IPS DF 4.7 (cell line): ENCODE data around the gene DPEP2.
"Not testable (repeated sequence)": the region's sequence is repeated elsewhere in the genome, so short reads cannot be mapped to it uniquely, and the experiment has no call there.

Experiments
- DNase-seq: peaks from one replicate; pipeline ENCODE4 v3.0.0-alpha.2; 2013; ENCODE audit warnings: low spot score; ENCODE audit errors: extremely low read depth

Gene DPEP2

DNA sequence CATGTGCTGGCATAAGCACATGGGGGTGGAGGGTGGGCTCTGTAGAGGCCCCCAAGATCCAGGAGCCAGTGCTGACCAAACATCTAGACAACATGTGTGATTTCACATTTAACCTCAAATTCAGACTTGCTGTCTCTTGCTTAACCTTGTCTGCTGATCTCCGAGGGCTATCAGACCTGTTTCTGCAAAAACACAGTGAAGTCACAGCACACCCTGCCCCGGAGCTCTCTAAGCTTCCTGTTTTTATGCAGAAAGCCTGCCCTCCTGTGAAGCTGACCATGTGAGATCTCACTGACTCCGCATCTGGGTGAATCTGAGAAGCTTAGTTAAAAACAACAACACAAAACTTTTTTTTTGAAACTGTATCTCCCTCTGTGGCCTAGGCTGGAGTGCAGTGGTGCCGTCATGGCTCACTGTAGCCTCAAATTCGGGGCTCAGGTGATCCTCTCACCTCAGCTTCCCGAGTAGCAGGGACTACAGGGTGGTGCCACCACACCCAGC, 6.6 kb upstream of the DPEP2 start:
- no peak for DNase-seq

DNA sequence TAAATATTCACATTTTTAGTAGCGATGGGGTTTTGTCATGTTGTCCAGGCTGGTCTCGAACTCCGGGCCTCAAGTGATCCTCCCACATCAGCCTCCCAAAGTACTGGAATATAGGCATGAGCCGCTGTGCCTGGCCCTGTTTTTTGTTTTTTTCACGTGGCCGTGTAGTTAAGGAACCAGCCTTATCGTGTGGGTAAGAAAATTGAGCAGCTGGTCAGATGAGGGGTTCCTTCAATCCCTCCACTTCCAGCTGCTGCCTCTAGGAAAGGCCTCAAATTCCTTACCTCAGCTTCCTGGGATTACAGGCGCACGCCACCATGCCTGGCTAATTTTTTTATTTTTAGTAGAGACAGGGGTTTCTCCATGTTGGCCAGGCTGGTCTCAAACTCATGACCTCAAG, 5.9 kb upstream of the DPEP2 start:
- DNase-seq = no peak

DNA sequence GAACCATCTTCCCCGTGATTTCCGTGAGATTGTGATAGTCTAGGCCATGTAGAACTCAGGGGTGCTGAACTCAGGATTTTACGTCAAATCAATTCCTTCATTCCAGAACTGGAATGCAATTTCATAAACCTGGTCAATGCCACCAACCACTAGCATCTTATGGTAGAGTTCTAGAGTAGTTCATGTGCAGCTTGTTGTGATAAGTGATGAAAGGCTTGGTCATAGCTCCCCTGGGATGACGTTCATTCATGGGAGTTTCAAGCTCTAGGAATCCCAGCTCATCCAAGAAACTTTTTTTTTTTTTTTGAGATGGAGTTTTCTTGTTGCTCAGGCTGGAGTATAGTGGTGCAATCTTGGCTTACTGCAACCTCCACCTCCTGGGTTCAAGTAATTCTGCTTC, 3.7 kb upstream of the DPEP2 start:
- DNase-seq = no peak

DNA sequence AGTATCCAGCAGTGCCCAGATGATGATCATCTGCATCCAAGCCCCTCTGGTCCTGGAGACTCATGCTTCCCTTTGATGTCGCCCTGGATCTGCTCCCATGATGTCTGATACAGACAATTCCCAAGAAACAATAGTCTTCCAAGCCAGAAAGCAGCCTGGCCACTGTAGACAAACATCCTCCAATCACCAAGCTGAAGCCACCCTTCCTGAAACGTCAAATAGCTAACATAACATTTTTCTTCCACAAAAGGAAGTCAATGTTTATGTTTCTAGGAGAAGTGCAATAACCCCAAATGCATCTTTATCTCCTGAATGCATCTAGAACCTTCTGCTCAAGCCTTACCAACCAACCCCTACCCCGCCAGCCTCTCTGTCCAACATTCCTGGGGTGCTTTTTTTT, 1.2 kb upstream of the DPEP2 start:
- DNase-seq = no peak

DNA sequence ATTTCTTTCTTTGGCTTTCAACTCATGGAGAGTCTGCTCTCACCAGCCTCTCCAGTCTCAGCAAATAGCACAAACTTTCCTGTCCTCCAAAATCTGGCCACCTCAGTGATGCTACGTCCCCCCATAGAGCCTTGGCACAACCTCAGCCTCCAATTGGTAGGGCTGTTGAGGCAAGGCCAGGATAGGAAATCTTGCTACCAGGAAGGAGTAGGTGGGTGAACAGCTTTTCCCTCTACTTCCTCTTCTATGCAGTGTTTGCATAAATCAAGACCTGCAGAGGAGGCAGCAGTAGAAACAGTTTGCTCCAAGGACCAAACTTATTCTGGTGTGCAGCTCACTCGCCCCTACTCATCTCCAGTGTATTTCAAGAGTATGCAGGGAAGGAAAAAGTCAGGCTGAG, 701 bp upstream of the DPEP2 start:
- DNase-seq = no peak

DNA sequence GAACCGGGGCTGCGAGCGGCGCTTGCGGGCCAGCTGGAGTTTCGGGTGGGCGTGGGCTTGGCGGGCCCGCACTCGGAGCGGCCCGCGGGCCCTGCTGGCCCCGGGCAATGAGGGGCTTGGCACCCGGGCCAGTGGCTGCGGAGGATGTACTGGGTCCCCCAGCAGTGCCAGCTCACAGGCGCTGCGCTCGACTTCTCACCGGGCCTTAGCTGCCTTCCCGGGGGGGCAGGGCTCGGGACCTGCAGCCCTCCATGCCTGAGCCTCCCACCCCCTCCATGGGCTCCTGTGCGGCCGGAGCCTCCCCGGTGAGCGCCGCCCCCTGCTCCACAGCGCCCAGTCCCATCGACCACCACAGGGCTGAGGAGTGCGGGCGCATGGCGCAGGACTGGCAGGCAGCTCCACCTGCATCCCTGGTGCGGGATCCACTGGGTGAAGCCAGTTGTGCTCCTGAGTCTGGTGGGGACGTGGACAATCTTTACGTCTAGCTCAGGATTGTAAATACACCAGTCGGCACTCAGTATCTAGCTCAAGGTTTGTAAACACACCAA, 979 bp downstream of the DPEP2 start:
- not testable (repeated sequence) for DNase-seq

DNA sequence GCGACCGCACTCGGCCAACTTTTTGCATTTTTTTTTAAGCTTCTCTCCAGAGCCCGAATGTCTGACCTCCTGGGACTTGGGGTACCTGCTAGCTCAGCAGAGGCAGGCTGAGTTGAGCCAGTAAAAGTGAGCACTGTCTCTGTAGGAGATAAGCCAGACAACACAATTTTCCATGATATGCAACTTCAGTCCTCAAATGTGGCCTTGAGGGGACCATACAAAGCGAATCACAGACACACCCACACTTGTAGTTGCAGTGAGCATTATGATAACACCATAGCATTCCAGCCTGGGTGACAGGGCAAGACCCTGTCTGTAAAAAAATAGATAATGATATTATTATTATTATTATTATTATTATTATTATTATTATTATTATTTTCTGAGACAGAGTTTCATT, 2.6 kb downstream of the DPEP2 start:
- DNase-seq = no peak

DNA sequence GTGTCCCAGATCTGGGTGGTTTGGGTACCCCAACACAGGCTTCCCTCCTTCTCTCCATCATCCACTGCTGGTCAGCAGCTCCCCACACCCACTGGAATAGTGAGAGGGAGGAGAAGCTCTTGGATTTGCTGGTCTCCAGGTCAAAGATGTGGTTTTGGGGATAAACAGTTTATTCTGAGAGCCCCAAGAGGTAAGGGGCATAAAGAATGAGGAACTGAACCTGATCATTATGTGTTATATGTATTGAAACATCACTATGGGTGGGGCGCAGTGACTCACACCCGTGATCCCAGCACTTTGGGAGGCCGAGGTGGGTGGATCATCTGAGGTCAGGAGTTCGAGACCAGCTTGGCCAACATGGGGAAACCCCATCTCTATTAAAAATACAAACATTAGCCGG, 3.9 kb downstream of the DPEP2 start:
- no peak for DNase-seq

DNA sequence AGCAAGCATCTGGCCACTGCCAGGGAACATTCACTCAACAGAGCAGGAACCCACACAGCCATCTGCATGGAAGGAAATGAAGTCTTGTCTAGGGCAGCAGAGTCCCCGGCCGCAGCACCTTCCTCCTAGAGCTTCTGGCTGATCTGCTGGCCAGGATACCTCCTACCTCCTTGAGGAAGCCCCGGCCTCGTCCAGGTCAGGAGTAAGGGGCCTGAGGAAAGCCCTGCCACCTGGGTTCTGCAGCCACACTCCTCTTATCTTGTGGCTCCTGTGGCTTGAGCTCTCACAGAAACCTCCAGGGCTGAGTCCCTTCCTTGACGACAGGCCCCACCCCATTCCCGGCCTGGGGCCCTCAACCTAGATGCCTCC, 5.3 kb downstream of the DPEP2 start:
- not testable (repeated sequence) for DNase-seq

DNA sequence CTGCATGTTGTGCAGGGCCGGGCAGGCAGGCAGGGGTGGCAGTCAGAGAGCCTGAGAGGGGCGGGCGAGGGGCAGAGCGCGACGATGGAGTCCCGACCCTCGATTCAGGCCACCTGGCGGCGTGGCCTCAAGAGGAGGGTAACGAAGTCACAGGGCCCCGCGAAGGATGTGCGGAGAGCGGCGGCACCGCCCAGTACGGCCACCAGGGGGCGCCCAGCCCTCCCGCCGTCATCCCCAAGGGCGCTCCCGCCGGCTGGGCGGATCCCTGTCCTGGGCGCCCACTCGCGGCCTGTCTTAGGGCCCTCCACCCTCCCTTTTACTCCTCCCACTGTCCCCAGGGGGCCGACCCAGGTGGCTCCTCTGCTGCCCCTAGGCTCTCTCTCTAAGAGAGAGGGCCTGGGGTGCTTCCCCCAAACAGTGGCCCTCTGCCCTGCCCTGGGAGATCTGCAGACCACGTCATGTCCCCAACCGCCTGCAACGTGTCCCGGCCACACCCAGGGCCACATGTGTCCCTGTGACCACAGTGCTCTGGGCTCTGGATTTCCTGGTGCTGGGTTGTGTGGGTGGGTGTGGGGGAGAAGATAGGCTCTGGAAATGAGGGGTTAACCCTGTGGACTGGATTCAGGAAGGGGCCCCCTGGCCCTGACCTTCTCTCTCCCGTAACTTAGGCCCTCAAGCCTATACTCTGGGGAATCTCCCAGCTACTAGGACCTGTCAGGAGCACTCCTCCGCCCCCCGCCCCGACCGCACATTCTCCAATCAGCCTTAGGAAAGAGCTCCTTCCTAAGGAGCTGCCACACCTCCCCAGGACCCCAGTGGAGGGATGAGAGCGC, 5.9 kb downstream of the DPEP2 start:
- no peak for DNase-seq

DNA sequence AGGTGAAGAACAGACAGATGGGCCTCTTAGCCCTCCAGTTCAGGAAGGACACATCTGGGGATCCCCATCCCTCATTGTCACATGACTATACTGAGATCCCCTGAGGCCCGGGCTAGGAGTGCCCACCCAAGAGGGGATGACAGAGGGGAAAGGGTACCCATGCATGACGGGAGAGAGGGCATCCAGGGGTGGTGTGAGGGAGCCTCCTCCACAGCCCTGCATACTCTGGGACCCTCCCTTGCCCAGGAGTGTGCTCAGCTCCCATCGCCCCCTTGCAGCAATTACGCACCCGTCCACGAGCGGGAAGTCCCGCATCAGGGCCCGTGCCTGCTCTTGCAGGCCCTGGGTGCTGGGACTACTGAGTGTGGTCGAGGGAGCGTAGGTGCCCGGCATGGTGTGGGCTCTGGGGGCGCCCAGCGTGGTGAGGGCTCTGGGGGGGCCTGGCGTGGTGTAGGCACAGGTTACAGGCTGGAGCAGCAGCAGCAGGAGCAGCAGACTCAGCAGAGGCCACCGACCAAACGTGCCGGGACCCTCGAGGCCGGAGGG, 6.5 kb downstream of the DPEP2 start:
- no peak for DNase-seq

DNA sequence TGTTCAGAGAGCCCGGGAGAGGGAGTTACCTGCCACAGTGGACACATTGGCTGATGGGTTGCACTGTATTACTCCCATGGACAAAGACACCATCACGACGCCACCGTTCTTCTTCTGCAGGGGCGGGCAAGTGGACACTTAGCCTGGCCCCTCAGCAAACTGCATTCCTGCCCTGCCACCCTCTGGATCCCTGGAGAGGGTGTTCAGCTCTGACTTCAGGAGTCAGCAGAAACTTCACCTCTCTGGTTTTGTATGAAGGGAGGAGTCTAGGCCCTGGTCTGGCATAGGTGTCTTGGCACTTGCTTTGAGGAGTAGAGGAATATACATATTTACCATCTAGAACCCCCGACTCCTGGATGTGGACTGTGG, 9.3 kb downstream of the DPEP2 start:
- DNase-seq = no peak

DNA sequence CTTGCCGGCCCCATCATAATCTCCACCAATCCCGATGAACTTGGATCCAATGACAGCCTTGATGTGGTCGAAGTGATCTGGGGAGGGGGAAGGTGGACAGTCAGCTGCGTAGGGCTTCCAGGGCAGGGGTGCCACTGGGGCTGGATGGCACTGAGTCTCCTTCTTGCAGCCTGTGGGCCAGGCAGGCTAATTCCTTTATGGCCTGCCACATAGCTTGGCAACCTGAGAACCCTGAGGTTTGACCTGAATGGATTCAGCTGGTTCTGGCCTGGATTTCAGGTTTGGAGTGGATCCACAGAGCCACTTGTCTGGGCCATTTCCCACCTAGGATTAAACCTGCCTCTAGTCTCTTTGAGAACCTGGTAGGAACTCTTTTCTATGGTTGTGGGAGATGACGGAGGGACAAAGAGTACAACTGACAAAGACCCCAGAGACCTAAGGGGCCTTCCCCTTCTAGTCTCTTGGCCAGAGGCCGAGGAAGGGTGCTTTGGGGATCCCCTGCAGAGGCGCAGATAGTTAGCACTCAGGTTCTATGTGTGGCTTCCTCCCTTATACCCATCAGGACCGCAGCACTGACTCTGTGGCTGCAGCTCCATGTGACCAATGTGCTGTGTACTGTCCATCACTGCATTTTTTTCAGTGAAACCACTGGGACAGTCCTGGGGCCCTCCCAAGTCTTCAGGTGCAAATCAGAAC, 9.8 kb downstream of the DPEP2 start:
- DNase-seq = no peak

DNA sequence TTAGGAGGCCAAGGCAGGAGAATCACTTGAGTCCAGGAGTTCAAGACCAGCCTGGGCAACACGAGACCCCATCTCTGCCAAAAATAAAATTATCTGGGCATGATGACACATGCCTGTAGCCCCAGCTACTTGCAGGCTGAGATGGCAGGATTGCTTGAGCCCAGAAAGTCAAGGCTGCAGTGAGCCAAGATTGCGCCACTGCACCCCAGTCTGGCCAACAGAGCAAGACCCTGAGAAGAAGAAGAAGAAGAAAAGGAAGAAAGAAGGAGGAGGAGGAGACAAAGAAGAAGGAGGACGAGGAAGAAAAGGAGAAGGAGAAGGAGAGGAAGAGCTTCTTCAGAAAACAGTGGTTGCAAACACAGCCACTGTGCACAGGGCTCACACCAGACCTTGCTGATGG, 10.6 kb downstream of the DPEP2 start:
- no peak for DNase-seq

DNA sequence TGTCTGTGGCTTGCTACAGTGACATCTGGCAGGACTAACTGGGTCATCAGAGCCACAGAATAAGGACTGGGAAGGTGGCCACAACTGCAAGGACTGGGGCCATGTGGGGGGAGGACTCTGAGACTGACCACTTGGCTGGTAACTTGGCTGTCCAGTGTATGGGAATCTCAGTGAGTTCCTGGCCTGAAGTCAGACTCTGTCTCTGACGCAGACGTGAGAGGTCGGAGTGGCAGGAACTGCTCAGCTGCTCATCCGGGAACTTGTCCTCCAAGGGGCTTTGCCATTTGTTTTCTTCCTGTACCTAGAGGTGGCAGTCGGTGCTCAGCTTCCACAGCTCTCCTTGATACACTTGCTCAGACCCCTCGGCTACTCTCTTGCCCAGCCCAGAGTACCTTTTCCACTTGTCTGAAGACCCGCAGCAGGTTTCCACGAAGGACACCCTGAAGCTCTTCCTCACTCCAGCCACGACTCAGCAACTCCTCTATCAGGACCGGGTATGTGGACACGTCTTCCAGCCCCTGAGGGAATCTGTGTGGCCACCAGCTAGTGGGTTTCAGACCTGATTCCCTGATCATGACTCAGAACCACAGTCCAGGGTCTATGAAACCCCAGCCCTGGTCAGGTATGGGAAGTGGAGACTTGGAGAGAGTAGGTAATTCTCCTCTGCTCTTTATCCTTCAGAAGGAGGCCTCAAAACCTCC, 11.7 kb downstream of the DPEP2 start:
- DNase-seq = no peak

DNA sequence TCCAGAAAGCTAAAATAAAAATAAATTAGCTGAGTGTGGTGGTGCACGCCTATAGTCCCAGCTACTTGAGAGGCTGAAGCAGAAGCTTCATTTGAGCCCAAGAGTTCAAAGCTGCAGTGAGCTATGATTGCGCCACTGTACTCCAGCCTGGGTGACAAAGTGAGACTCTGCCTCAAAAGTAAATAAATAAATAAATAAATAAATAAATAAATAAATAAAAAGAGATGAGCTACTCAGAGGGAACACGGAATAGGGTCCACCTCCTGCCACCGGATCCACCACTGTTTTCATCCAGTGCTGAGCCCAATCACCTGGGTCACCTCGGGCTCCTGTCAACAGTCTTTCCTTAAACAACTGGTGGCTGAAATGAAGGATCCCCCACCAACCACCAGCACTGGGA, 12.3 kb downstream of the DPEP2 start:
- DNase-seq = no peak

DNA sequence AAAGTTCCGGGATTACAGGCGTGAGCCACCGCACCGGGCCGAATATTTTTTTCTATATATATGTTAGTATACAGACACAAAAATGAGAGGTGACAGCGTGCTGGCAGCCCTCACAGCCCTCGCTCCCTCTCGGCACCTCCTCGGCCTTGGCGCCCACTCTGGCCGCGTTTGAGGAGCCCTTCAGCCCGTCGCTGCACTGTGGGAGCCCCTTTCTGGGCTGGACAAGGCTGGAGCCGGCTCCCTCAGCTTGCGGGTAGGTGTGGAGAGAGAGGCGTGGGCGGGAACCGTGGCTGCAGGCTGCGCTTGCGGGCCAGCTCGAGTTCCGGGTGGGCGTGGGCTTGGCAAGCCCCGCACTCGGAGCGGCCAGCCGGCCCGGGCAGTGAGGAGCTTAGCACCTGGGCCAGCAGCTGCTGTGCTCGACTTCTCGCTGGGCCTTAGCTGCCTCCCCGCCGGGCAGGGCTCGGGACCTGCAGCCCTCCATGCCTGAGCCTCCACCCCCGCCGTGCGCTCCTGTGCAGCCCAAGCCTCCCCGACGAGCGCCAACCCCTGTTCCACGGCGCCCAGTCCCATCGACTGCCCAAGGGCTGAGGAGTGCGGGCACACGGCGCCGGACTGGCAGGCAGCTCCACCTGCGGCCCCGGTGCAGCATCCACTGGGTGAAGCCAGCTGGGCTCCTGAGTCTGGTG, 17.1 kb downstream of the DPEP2 start:
- no peak for DNase-seq

DNA sequence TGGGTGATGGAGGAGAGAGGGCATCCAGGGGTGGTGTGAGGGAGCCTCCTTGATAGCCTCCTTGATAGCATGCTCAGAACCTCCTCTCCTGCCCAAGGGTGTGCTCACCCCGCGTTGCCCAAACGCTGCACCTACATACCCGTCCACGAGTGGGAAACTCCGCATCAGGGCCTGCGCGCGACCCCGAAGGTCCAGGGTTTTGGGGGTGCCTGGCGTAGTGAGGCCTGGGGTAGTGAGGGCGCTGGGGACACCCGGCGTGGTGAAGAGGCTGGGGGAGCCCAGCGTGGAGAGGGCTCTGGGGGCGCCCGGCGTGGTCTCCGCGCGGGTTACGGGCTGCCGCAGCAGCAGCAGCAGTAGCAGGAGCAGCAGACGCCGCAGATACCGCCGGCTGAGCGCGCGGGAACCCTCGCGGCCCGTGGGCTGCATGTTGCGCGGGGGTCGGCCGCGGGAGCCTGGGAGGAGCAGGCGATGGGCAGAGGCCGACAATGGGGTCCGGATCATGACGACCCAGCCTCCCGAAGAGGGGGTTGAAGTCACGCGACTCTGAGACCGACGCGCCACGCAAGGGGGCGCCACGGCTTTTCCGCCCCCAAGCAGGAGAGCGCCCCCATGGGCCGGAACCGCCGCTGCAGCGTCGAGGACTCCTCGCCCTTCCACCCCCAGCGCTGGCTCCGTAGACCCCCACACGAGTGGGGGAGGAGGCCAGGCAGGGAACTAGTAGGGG, 19.2 kb downstream of the DPEP2 start, which contains the start of gene DPEP3:
DPEP3 (minus strand) TSS at position 545 of the 724 bp plus-strand sequence; CDS start at position 426, 119 bp downstream.
- no peak for DNase-seq

DNA sequence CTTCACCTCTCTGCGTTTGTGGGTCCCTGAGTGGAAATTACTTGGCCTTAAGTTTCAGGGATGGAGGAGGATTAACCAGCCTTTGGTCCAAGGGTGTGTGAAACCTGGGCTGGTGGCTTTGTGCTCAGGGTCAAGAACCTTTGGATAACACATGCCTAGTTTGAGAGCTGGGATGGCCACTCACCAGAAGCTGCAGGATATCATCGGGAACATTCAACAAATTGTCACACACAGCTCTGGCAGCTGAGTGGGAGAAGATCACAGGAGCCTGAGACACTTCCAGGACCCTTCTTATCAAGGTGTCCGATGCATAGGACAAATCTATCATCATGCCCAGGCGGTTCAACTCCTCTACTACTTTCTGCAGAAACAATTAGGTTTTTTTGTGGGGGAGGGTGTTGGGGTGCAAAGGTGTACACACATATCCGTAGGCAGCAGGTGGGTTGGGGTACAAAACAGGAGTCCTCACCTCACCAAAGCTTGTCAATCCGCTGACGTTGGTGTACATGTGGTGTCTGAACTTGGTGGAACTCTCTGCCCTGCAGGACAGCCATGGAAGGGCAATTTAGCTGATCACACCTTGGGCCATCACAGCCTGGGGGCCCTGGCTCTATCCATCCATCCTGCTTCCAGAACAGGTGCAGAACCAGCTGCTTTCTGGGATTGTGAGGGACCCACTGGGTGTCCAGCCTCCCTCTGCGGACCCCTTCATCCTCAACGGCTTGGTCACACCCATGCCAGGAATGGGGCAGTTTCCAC, 21.6 kb downstream of the DPEP2 start:
- no peak for DNase-seq

DNA sequence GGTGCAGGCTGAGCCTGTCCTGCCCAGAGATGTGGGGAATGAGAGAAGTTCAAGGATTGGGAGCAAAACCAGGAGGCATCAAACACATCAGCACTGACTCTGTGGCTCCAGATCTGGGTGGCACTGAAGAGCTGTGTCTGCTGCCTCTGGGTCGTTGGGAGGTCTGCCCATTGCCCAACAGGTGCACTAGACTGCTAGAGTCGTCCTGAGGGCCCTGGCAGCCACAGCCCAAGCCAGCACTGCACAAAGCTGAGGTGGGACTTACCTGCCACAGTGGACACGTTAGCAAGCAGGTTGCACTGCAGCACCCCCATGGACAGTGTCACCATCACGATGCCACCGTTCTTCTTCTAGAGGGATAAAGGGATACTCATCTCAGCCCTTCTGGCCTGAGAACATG, 22.3 kb downstream of the DPEP2 start:
- DNase-seq = no peak
